CD4-positive, alpha-beta T cell (primary cell): ENCODE data around the gene CFAP45. TPM values are rescaled to one million over a fixed set of nuclear protein-coding genes. Genes with fewer than 3 reads are reported as not detected.
A peak's percentile ranks its signal among the peaks of the same experiment; 100 is the strongest.

Experiments
- ATAC-seq: fragments of 200-7000 bp; cut with Tn5 transposase; one replicate; pipeline ENCODE4 v1.10.0; 2022; ENCODE audit warnings: mild to moderate bottlenecking; ENCODE audit not compliant: poor library complexity
- CTCF ChIA-PET: fragments of 350-600 bp; sonication (Branson Sonifier 250); formaldehyde crosslinking; loops from one replicate; lab custom pipeline; 2021; ENCODE audit warnings: antibody characterized with exemption, inconsistent platforms; lab: Charles Lee
- POLR2A ChIA-PET: fragments of 350-600 bp; sonication (Branson Sonifier 250); formaldehyde crosslinking; loops from one replicate; lab custom pipeline; 2021; ENCODE audit warnings: antibody characterized with exemption, inconsistent platforms; lab: Charles Lee
- DNase-seq, 14 experiments: peaks; one replicate each; pipeline ENCODE4 v3.0.0-alpha.2; 2013 to 2020; ENCODE audit warnings: mixed read lengths in 2 of 14
- H3K27ac ChIP-seq, 2 donors: one replicate each; pipeline versions ENCODE4 v1.5.1 to v1.7.0; 2013; ENCODE audit warnings: low read length in 2 of 2, low read depth in 1 of 2, mild to moderate bottlenecking in 1 of 2
- H3K27me3 ChIP-seq, 2 experiments: 1 replicate in 1 of 2; 2 replicates in 1 of 2; pipeline versions ENCODE4 v1.6.1 to v1.7.0; 2013; ENCODE audit warnings: low read length in 2 of 2, control low read depth in 1 of 2, mild to moderate bottlenecking in 1 of 2, moderate library complexity in 1 of 2; ENCODE audit not compliant: insufficient read depth in 2 of 2, control insufficient read depth in 1 of 2
- H3K36me3 ChIP-seq: one replicate; pipeline ENCODE4 v1.6.1; 2013; ENCODE audit warnings: low read length, control low read depth; ENCODE audit not compliant: insufficient read depth
- H3K4me1 ChIP-seq: one replicate; pipeline ENCODE4 v1.6.1; 2013; ENCODE audit warnings: low read length, control low read depth; ENCODE audit not compliant: insufficient read depth
- H3K4me3 ChIP-seq: one replicate; pipeline ENCODE4 v1.5.1; 2013; ENCODE audit warnings: mild to moderate bottlenecking, low read length, moderate library complexity
- H3K9me3 ChIP-seq, 2 experiments: 1 replicate in 1 of 2; 2 replicates in 1 of 2; pipeline versions ENCODE4 v1.6.1 to v1.7.0; 2013; ENCODE audit warnings: low read length in 2 of 2, mild to moderate bottlenecking in 2 of 2, control low read depth in 1 of 2, moderate library complexity in 1 of 2; ENCODE audit not compliant: control insufficient read depth in 1 of 2, insufficient read depth in 1 of 2
- H3K27ac Mint-ChIP-seq: one replicate; pipeline ENCODE4 v1.8.0; 2020; ENCODE audit warnings: mixed read lengths
- H3K27me3 Mint-ChIP-seq: one replicate; pipeline ENCODE4 v1.8.0; 2021; ENCODE audit warnings: mixed read lengths
- H3K36me3 Mint-ChIP-seq: one replicate; pipeline ENCODE4 v1.8.0; 2021; ENCODE audit warnings: low read depth, mixed read lengths
- H3K4me1 Mint-ChIP-seq: one replicate; pipeline ENCODE4 v1.8.0; 2021; ENCODE audit warnings: low read depth, mixed read lengths
- H3K4me3 Mint-ChIP-seq: one replicate; pipeline ENCODE4 v1.8.0; 2020; ENCODE audit warnings: mild to moderate bottlenecking, mixed read lengths
- H3K9me3 Mint-ChIP-seq: one replicate; pipeline ENCODE4 v1.8.0; 2020; ENCODE audit warnings: mixed read lengths
- intact Hi-C, 2 experiments: fragments of 100-400 bp; cut with DNase I in 1 of 2; cut with micrococcal nuclease in 1 of 2; formaldehyde crosslinking; loops; one replicate each; pipeline versions ENCODE4 v1.15.1 to v1.9.0; 2023 to 2025; cut with DNase I, micrococcal nuclease
- total RNA-seq, 174 experiments: library from RNA in 2 of 174; stranded (reverse) in 2 of 174; gene quantifications; one replicate each; pipeline ENCODE4 v1.2.3 and lab custom pipeline; 2021 to 2026
- TF ChIP-seq, protein P1 (sequence below): fragments of 200-600 bp; IDR thresholded peaks from one replicate; pipeline ENCODE4 v1.8.0; 2022; ENCODE audit warnings: antibody characterized with exemption, mild to moderate bottlenecking

CFAP45 gene
- total RNA-seq, 2 experiments from 2014 or later = 8.4 to 9.0 TPM

- Histone ChIP-seq H3K27ac (no peak overlapping the region), H3K4me3 (no peak overlapping the region), H3K4me1 (peaks cover 7% of the 10 kb centered on the region), H3K27me3 (no peaks in the 10 kb centered on the region), H3K36me3 (no peaks in the 10 kb centered on the region), H3K9me3 (no peaks in the 10 kb centered on the region)
- no peak overlapping the region for H3K4me3 Mint-ChIP-seq
- DNase-seq (no peak), ATAC-seq (no peak)
- no peaks in the 10 kb centered on the region for H3K36me3 Mint-ChIP-seq
- intact Hi-C loops = loop anchor here in 1 of 2 experiments (10.0 kb wide), 1 partner anchor 669 kb away; no protein-coding TSS in a partner anchor
- H3K27me3 Mint-ChIP-seq = no peaks in the 10 kb centered on the region
- POLR2A ChIA-PET = no interaction called here
- TF ChIP-seq, protein P1, sequence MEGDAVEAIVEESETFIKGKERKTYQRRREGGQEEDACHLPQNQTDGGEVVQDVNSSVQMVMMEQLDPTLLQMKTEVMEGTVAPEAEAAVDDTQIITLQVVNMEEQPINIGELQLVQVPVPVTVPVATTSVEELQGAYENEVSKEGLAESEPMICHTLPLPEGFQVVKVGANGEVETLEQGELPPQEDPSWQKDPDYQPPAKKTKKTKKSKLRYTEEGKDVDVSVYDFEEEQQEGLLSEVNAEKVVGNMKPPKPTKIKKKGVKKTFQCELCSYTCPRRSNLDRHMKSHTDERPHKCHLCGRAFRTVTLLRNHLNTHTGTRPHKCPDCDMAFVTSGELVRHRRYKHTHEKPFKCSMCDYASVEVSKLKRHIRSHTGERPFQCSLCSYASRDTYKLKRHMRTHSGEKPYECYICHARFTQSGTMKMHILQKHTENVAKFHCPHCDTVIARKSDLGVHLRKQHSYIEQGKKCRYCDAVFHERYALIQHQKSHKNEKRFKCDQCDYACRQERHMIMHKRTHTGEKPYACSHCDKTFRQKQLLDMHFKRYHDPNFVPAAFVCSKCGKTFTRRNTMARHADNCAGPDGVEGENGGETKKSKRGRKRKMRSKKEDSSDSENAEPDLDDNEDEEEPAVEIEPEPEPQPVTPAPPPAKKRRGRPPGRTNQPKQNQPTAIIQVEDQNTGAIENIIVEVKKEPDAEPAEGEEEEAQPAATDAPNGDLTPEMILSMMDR = no peak
- CTCF ChIA-PET = interaction anchor here (1.1 kb wide), 1 partner anchor 104 kb away, joined by 4 read pairs; the partner anchor contains the start of gene DUSP23
- no peak overlapping the region for H3K27ac Mint-ChIP-seq
- H3K4me1 Mint-ChIP-seq = no peaks in the 10 kb centered on the region
- H3K9me3 Mint-ChIP-seq = no peaks in the 10 kb centered on the region
Observed at GRCh38 chr1:159884296-159884695, 15.7 kb downstream of the CFAP45 start.

GRCh38 chr1:159883134-159883533, 16.8 kb downstream of the CFAP45 start:
- H3K4me3 ChIP-seq = no peak overlapping the region
- ATAC-seq = no peak
- TF ChIP-seq, protein P1 = no peak
- H3K27ac ChIP-seq = no peak overlapping the region
- H3K36me3 ChIP-seq = no peaks in the 10 kb centered on the region
- Mint-ChIP-seq H3K27ac (no peak overlapping the region), H3K27me3 (no peaks in the 10 kb centered on the region), H3K36me3 (no peaks in the 10 kb centered on the region), H3K9me3 (no peaks in the 10 kb centered on the region), H3K4me1 (no peaks in the 10 kb centered on the region), H3K4me3 (no peak overlapping the region)
- no peak for DNase-seq
- no peaks in the 10 kb centered on the region for H3K9me3 ChIP-seq
- POLR2A ChIA-PET = no interaction called here
- CTCF ChIA-PET = no interaction called here
- peaks cover 6% of the 10 kb centered on the region for H3K4me1 ChIP-seq
- intact Hi-C loops = loop anchor here in 1 of 2 experiments (10.0 kb wide), 1 partner anchor 668 kb away; no protein-coding TSS in a partner anchor
- no peaks in the 10 kb centered on the region for H3K27me3 ChIP-seq

DNA sequence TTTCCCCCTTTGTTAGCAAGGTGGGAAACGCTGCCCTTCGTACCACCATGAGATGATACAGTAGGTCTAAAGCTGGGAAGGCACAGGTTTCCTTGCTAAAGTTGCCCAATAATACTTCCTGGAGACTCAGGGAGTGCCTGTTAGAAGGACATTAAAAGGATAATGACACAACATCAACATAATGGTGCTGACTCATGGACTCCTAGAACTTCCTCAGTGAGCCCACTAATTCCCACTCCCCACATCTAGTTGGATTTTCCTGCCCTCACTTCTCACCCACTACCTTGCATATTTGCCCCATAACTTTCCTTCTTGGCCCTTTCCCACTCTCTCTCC, 17.5 kb downstream of the CFAP45 start:
- H3K9me3 ChIP-seq = no peaks in the 10 kb centered on the region
- intact Hi-C loops = loop anchor here in 1 of 2 experiments (10.0 kb wide), 1 partner anchor 668 kb away; no protein-coding TSS in a partner anchor
- peaks cover 6% of the 10 kb centered on the region for H3K4me1 ChIP-seq
- no peak overlapping the region for H3K27ac ChIP-seq
- H3K36me3 ChIP-seq = no peaks in the 10 kb centered on the region
- H3K4me3 ChIP-seq = no peak overlapping the region
- Mint-ChIP-seq H3K4me1 (no peaks in the 10 kb centered on the region), H3K4me3 (no peak overlapping the region), H3K27me3 (no peaks in the 10 kb centered on the region), H3K9me3 (no peaks in the 10 kb centered on the region), H3K36me3 (no peaks in the 10 kb centered on the region), H3K27ac (no peak overlapping the region)
- POLR2A ChIA-PET = no interaction called here
- no peaks in the 10 kb centered on the region for H3K27me3 ChIP-seq
- DNase-seq (peak in 2 of 14 experiments; percentile 23 to 29), ATAC-seq (no peak)
- TF ChIP-seq, protein P1 = no peak
- CTCF ChIA-PET = no interaction called here
